Measurements from ENCODE around the gene TRMT10A. TPM values are rescaled to one million over a fixed set of nuclear protein-coding genes. Genes with fewer than 3 reads are reported as not detected.

The TRMT10A gene
- total and polyA plus RNA-seq, 10 of the 15 experiments (the other 5 are each of a cell fraction or from before 2014, with no cell fraction given): 4.5 to 13.4 (median 9.2) TPM

DNA sequence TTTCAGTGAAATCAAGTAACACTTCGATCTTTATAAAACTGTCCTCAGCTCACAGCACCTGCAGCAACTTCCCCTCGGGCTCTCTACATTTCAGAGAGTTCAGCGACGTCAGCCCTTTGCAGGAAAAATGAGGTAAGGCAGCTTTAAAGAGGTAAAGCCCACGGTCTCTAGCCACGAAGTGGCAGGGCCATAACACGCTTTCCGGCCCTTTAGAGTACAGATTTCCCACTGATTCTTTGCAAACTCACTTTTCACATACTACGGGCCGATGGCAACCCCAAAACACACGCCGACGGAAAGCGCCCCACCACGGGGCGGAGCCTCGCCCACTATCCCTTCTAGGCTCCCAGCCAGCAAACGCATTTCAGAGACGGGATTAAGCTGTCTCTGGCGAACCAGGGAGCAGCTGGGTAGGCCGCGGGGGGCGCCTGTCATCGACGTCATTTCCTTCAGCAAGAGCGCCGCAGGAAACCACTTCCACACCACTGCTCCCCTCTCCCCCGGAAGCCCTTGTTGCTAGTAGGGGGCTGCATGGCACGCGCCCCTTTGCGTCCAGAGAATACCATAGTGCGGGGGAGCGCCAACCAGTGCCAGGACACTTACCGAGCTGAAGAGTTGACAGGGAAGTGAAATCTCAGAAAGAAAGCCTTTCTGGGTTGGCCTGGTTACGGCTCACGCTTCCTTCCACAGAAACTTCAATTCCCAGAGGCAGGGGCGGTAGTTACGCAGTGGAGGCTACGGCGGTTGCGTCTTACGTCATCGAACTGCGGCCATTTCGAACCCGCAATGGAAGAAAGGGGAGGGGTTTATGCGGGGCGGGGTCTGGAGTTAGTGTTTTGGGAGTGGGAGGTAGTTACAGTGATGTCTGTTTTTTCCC is at the start of gene TRMT10A (continued):
- TF ChIP-seq MTA2 (IDR thresholded peaks at IDR 0.05; ENCODE audit: low read depth): peak; percentile 72
- TF ChIP-seq, protein P1, sequence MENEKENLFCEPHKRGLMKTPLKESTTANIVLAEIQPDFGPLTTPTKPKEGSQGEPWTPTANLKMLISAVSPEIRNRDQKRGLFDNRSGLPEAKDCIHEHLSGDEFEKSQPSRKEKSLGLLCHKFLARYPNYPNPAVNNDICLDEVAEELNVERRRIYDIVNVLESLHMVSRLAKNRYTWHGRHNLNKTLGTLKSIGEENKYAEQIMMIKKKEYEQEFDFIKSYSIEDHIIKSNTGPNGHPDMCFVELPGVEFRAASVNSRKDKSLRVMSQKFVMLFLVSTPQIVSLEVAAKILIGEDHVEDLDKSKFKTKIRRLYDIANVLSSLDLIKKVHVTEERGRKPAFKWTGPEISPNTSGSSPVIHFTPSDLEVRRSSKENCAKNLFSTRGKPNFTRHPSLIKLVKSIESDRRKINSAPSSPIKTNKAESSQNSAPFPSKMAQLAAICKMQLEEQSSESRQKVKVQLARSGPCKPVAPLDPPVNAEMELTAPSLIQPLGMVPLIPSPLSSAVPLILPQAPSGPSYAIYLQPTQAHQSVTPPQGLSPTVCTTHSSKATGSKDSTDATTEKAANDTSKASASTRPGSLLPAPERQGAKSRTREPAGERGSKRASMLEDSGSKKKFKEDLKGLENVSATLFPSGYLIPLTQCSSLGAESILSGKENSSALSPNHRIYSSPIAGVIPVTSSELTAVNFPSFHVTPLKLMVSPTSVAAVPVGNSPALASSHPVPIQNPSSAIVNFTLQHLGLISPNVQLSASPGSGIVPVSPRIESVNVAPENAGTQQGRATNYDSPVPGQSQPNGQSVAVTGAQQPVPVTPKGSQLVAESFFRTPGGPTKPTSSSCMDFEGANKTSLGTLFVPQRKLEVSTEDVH (IDR thresholded peaks at IDR 0.05; ENCODE audit: low read depth, partially characterized antibody): peak; percentile 90
- TF ChIP-seq, protein P2, sequence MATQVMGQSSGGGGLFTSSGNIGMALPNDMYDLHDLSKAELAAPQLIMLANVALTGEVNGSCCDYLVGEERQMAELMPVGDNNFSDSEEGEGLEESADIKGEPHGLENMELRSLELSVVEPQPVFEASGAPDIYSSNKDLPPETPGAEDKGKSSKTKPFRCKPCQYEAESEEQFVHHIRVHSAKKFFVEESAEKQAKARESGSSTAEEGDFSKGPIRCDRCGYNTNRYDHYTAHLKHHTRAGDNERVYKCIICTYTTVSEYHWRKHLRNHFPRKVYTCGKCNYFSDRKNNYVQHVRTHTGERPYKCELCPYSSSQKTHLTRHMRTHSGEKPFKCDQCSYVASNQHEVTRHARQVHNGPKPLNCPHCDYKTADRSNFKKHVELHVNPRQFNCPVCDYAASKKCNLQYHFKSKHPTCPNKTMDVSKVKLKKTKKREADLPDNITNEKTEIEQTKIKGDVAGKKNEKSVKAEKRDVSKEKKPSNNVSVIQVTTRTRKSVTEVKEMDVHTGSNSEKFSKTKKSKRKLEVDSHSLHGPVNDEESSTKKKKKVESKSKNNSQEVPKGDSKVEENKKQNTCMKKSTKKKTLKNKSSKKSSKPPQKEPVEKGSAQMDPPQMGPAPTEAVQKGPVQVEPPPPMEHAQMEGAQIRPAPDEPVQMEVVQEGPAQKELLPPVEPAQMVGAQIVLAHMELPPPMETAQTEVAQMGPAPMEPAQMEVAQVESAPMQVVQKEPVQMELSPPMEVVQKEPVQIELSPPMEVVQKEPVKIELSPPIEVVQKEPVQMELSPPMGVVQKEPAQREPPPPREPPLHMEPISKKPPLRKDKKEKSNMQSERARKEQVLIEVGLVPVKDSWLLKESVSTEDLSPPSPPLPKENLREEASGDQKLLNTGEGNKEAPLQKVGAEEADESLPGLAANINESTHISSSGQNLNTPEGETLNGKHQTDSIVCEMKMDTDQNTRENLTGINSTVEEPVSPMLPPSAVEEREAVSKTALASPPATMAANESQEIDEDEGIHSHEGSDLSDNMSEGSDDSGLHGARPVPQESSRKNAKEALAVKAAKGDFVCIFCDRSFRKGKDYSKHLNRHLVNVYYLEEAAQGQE (IDR thresholded peaks at IDR 0.05; ENCODE audit: low read depth, low read length): no peak
- TF ChIP-seq PAX5 (IDR thresholded peaks at IDR 0.05; ENCODE audit: borderline replicate concordance, low read depth, low read length): peak; percentile 59; the same call in 1 of the 2 replicates
- no peak for TF ChIP-seq TCF7 (IDR thresholded peaks at IDR 0.05; ENCODE audit: borderline replicate concordance)
- peak; percentile 67 for TF ChIP-seq MXI1 (IDR thresholded peaks at IDR 0.05; ENCODE audit: low read depth, low read length)
- no peak for TF ChIP-seq LARP7 (IDR thresholded peaks at IDR 0.05)
